Type B pancreatic cell (in vitro differentiated cells): Measurements from ENCODE around the gene COPG2. TPM values are rescaled to one million over a fixed set of nuclear protein-coding genes. Genes with fewer than 3 reads are reported as not detected.
"Not testable (repeated sequence)": the region's sequence is repeated elsewhere in the genome, so short reads cannot be mapped to it uniquely, and the experiment has no call there.

Experiments used
- DNase-seq: peaks from one replicate; pipeline ENCODE4 v3.0.0; 2021; ENCODE audit warnings: mixed read lengths; ENCODE audit not compliant: unreplicated experiment; ENCODE audit errors: extremely low spot score
- H3K27ac Mint-ChIP-seq: 2 replicates; pipeline ENCODE4 v1.8.0; 2021; ENCODE audit warnings: mild to moderate bottlenecking, mixed read lengths
- H3K27me3 Mint-ChIP-seq: 2 replicates; pipeline ENCODE4 v1.8.0; 2021; ENCODE audit warnings: mixed read lengths
- H3K36me3 Mint-ChIP-seq: 2 replicates; pipeline ENCODE4 v1.8.0; 2021; ENCODE audit warnings: mixed read lengths
- H3K4me1 Mint-ChIP-seq: one replicate; pipeline ENCODE4 v1.8.0; 2021; ENCODE audit warnings: mixed read lengths; ENCODE audit not compliant: unreplicated experiment
- H3K4me3 Mint-ChIP-seq: 2 replicates; pipeline ENCODE4 v1.8.0; 2021; ENCODE audit warnings: mild to moderate bottlenecking, mixed read lengths
- H3K9me3 Mint-ChIP-seq: 2 replicates; pipeline ENCODE4 v1.8.0; 2021; ENCODE audit warnings: mixed read lengths
- CTCF ChIP-seq: fragments of 200-600 bp; sonication (generic); conservative IDR thresholded peaks from 2 replicates; pipeline ENCODE4 v1.5.0; 2021; ENCODE audit warnings: antibody characterized with exemption, mild to moderate bottlenecking
- total RNA-seq: library from RNA; stranded (reverse); gene quantifications from 2 replicates; pipeline ENCODE4 v1.2.1, GENCODE V29; 2021; ENCODE audit warnings: low replicate concordance

The COPG2 gene
- total RNA-seq, 1 donor from 2014 or later, result 51.6 TPM

GRCh38 chr7:130513447-130513846 is 155.1 kb downstream of the COPG2 start:
- H3K36me3 Mint-ChIP-seq, result peaks cover under 1% of the 10 kb centered on the region
- H3K4me3 Mint-ChIP-seq, result no peak overlapping the region
- no peaks in the 10 kb centered on the region for H3K4me1 Mint-ChIP-seq
- no peak for DNase-seq
- H3K27ac Mint-ChIP-seq, result no peak overlapping the region
- H3K9me3 Mint-ChIP-seq, result no peaks in the 10 kb centered on the region
- no peaks in the 10 kb centered on the region for H3K27me3 Mint-ChIP-seq
- TF ChIP-seq CTCF, result no peak

- not testable (repeated sequence) for H3K27me3 Mint-ChIP-seq
Measured at GRCh38 chr7:130512038-130512437, 156.5 kb downstream of the COPG2 start.

GRCh38 chr7:130506358-130506757 is 162.2 kb downstream of the COPG2 start:
- Mint-ChIP-seq H3K36me3 (peaks cover 42% of the 10 kb centered on the region), H3K4me3 (no peak overlapping the region), H3K27ac (no peak overlapping the region), H3K9me3 (no peaks in the 10 kb centered on the region), H3K27me3 (no peaks in the 10 kb centered on the region), H3K4me1 (peaks cover 4% of the 10 kb centered on the region)
- no peak for DNase-seq
- no peak for TF ChIP-seq CTCF

More at GRCh38 chr7:130512038-130512437, 156.5 kb downstream of the COPG2 start:
- H3K9me3 Mint-ChIP-seq, H3K4me1 Mint-ChIP-seq, H3K27ac Mint-ChIP-seq, H3K4me3 Mint-ChIP-seq, DNase-seq: not testable (repeated sequence)
- peaks cover 12% of the 10 kb centered on the region for H3K36me3 Mint-ChIP-seq

GRCh38 chr7:130505753-130506152 is 162.8 kb downstream of the COPG2 start:
- no peak for TF ChIP-seq CTCF
- Mint-ChIP-seq H3K9me3 (no peaks in the 10 kb centered on the region), H3K27ac (no peak overlapping the region), H3K4me3 (no peak overlapping the region), H3K27me3 (no peaks in the 10 kb centered on the region), H3K36me3 (peaks cover 46% of the 10 kb centered on the region), H3K4me1 (peaks cover 4% of the 10 kb centered on the region)
- DNase-seq, result no peak

- TF ChIP-seq CTCF, result no peak
- no peaks in the 10 kb centered on the region for H3K27me3 Mint-ChIP-seq
- peaks cover 66% of the 10 kb centered on the region for H3K36me3 Mint-ChIP-seq
- no peak overlapping the region for H3K27ac Mint-ChIP-seq
- no peak overlapping the region for H3K4me3 Mint-ChIP-seq
- DNase-seq, result no peak
- H3K9me3 Mint-ChIP-seq, result no peaks in the 10 kb centered on the region
- H3K4me1 Mint-ChIP-seq, result no peaks in the 10 kb centered on the region
Measured at GRCh38 chr7:130500910-130501309, 167.6 kb downstream of the COPG2 start.

- no peak for TF ChIP-seq CTCF
- DNase-seq, result no peak
- Mint-ChIP-seq H3K27ac (no peak overlapping the region), H3K4me3 (no peak overlapping the region), H3K9me3 (no peaks in the 10 kb centered on the region), H3K36me3 (peaks cover 70% of the 10 kb centered on the region), H3K27me3 (no peaks in the 10 kb centered on the region), H3K4me1 (no peaks in the 10 kb centered on the region)
Measured at GRCh38 chr7:130500463-130500862, 168.1 kb downstream of the COPG2 start.
